HCT116 (cell line): ENCODE results near the gene TMPRSS9. TPM values are rescaled to one million over a fixed set of nuclear protein-coding genes. Genes with fewer than 3 reads are reported as not detected.

Source experiments
- ATAC-seq: fragments of 200-7000 bp; cut with Tn5 transposase; 2 replicates; pipeline ENCODE4 v1.9.1; 2020; ENCODE audit warnings: mild to moderate bottlenecking, moderate library complexity
- BruUV-seq: library from RNA; stranded (reverse); fragments of 400-500 nt; replicated peaks from 2 replicates; lab custom pipeline; 2021; lab: Mats Ljungman, UMichigan
- CTCF ChIA-PET: fragments of 300-600 bp; sonication (Branson Sonifier 250); formaldehyde crosslinking; loops from one replicate; lab custom pipeline; 2021; ENCODE audit warnings: antibody characterized with exemption; lab: Charles Lee
- POLR2A ChIA-PET: fragments of 300-600, 350-600 bp; sonication (Branson Sonifier 250); formaldehyde crosslinking; loops from one replicate; lab custom pipeline; 2021; ENCODE audit warnings: antibody characterized with exemption; lab: Charles Lee
- RAD21 ChIA-PET, 2 experiments: fragments of 300-600 bp; sonication (Branson Sonifier 250); formaldehyde crosslinking; loops; one replicate each; lab custom pipeline; 2023; ENCODE audit warnings: low total read pairs in 2 of 2; ENCODE audit not compliant: uncharacterized antibody in 2 of 2, unreplicated experiment in 2 of 2, low non-redundant PET in 1 of 2; lab: Charles Lee
- DNase-seq: peaks from one replicate; pipeline ENCODE4 v3.0.0-alpha.2; 2010; ENCODE audit warnings: low read depth, low spot score
- H2AFZ ChIP-seq: fragments of 200-600 bp; shearing (Covaris generic), sonication (generic); 2 replicates; pipeline ENCODE4 v1.6.1; 2017; ENCODE audit warnings: low read depth, mixed run types, mixed read lengths, antibody characterized with exemption, low read length; ENCODE audit not compliant: poor library complexity, severe bottlenecking
- H3K27ac ChIP-seq: 2 replicates; pipeline ENCODE4 v1.5.1; 2012; ENCODE audit warnings: low read depth, low read length
- H3K27me3 ChIP-seq: fragments of 200-600 bp; sonication (generic); 2 replicates; pipeline ENCODE4 v1.6.1; 2016; ENCODE audit warnings: mixed run types, low read length, mixed read lengths; ENCODE audit not compliant: insufficient read depth
- H3K36me3 ChIP-seq, 2 experiments: fragments of 200-500 bp in 1 of 2; fragments of 200-600 bp in 1 of 2; sonication (Bioruptor generic) in 1 of 2; sonication (generic) in 1 of 2; 2 replicates each; pipeline versions ENCODE4 v1.5.1 to v1.6.1; 2014 to 2016; ENCODE audit warnings: low read length in 2 of 2, inconsistent platforms in 1 of 2, mixed read lengths in 1 of 2, mixed run types in 1 of 2; ENCODE audit not compliant: insufficient read depth in 2 of 2, control insufficient read depth in 1 of 2
- H3K4me1 ChIP-seq, 2 experiments: fragments of 200-600 bp in 1 of 2; sonication (generic) in 1 of 2; 2 replicates each; pipeline versions ENCODE4 v1.5.1 to v1.6.1; 2012 to 2017; ENCODE audit warnings: low read length in 2 of 2, inconsistent platforms in 1 of 2, mild to moderate bottlenecking in 1 of 2, mixed read lengths in 1 of 2, mixed run types in 1 of 2, moderate library complexity in 1 of 2; ENCODE audit not compliant: insufficient read depth in 2 of 2, control insufficient read depth in 1 of 2
- H3K4me2 ChIP-seq: fragments of 200-600 bp; sonication (generic); 2 replicates; pipeline ENCODE4 v1.6.1; 2017; ENCODE audit warnings: mixed run types, low read length, mixed read lengths
- H3K4me3 ChIP-seq, 2 experiments: fragments of 200-600 bp in 1 of 2; sonication (generic) in 1 of 2; replicated peaks in 1 of 2; 2 replicates each; pipeline ENCODE4 v1.5.1; 2011 to 2016; ENCODE audit warnings: low read length in 2 of 2, control low read depth in 1 of 2, low read depth in 1 of 2, mild to moderate bottlenecking in 1 of 2, mixed read lengths in 1 of 2, mixed run types in 1 of 2
- H3K79me2 ChIP-seq: fragments of 200-600 bp; sonication (generic); 2 replicates; pipeline ENCODE4 v1.6.1; 2017; ENCODE audit warnings: mild to moderate bottlenecking, mixed run types, low read length, moderate library complexity, mixed read lengths; ENCODE audit not compliant: insufficient read depth
- H3K9ac ChIP-seq: fragments of 200-600 bp; sonication (generic); 2 replicates; pipeline ENCODE4 v1.6.1; 2016; ENCODE audit warnings: low read length, mixed read lengths
- H3K9me2 ChIP-seq: fragments of 200-600 bp; sonication (generic), shearing (Covaris generic); 2 replicates; pipeline ENCODE4 v1.6.1; 2017; ENCODE audit warnings: mixed run types, mild to moderate bottlenecking, moderate library complexity; ENCODE audit not compliant: insufficient read depth
- H3K9me3 ChIP-seq, 2 experiments: fragments of 200-500 bp in 1 of 2; fragments of 200-600 bp in 1 of 2; sonication (Bioruptor generic) in 1 of 2; sonication (generic) in 1 of 2; 2 replicates each; pipeline ENCODE4 v1.6.1; 2014 to 2017; ENCODE audit warnings: low read length in 2 of 2, mixed read lengths in 2 of 2, inconsistent platforms in 1 of 2, low read depth in 1 of 2, mild to moderate bottlenecking in 1 of 2, mixed run types in 1 of 2, moderate library complexity in 1 of 2; ENCODE audit not compliant: control insufficient read depth in 1 of 2, insufficient read depth in 1 of 2
- H4K20me1 ChIP-seq: fragments of 200-600 bp; sonication (generic), shearing (Covaris generic); 2 replicates; pipeline ENCODE4 v1.6.1; 2017; ENCODE audit warnings: mixed run types, mild to moderate bottlenecking, moderate library complexity; ENCODE audit not compliant: insufficient read depth
- RAD21 ChIP-seq: IDR thresholded peaks from 2 replicates; pipeline ENCODE4 v1.6.1; 2012; ENCODE audit warnings: low read depth, mild to moderate bottlenecking
- TCF7L2 ChIP-seq: IDR thresholded peaks from 2 replicates; pipeline ENCODE4 v1.7.0; 2011; ENCODE audit warnings: borderline replicate concordance, inconsistent platforms; ENCODE audit not compliant: insufficient read depth, insufficient read length; ENCODE audit errors: extremely low read depth
- YY1 ChIP-seq: IDR thresholded peaks from 2 replicates; pipeline ENCODE4 v1.6.1; 2011; ENCODE audit warnings: low read length, low read depth, moderate library complexity, mild to moderate bottlenecking; ENCODE audit not compliant: insufficient replicate concordance; ENCODE audit errors: extremely low read depth
- intact Hi-C: fragments of 100-400 bp; cut with micrococcal nuclease; formaldehyde crosslinking; loops from 2 replicates; pipeline ENCODE4 v1.10.0; 2022
- total RNA-seq: library from RNA; stranded (reverse); gene quantifications from one replicate; pipeline ENCODE4 v1.2.1, GENCODE V29; 2021; ENCODE audit not compliant: unreplicated experiment
- TF ChIP-seq, protein P1 (sequence below), 3 experiments: fragments of 200-600 bp in 1 of 3; sonication (generic) in 1 of 3; IDR thresholded peaks in 2 of 3; conservative IDR thresholded peaks in 1 of 3; 2 replicates each; pipeline ENCODE4 v1.5.1; 2012 to 2017; ENCODE audit warnings: low read depth in 2 of 3, low read length in 2 of 3, antibody characterized with exemption in 1 of 3, borderline replicate concordance in 1 of 3, control low read depth in 1 of 3, mild to moderate bottlenecking in 1 of 3, mixed read lengths in 1 of 3, mixed run types in 1 of 3, moderate library complexity in 1 of 3; ENCODE audit not compliant: insufficient read depth in 1 of 3

TMPRSS9 gene
- total RNA-seq, 1 experiment from 2014 or later = not detected

DNA sequence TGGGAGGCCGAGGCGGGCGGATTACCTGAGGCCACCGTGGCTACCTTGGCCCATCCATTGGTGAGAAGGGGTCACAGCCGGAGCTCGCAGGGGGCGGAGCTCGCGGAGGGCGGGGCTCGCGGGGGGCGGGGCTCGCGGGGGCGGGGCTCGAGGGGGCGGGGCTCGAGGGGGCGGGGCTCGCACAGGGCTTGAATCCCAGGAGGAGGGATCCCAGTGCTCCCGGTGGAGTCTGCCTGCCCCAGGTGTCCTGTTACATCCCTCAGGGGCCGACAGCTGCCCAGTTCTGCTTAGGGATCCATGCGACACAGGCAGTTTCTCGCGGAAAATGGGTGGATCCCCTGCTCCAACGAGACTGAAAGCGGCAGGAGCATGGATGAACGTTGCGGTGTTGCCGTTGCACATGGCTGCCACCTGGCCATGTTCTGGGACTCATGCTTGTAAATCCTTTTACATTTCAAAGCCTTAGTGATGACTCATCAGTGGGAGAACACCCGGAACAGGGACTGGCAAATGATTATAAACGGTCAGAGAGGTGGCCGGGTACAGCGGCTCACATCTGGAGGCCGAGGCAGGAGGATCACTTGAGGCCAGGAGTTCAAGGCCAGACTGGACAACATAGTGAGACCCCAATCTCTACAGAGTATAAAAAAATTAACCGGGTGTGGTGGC lies 25.1 kb downstream of the TMPRSS9 start (continued):
- TF ChIP-seq, protein P1, sequence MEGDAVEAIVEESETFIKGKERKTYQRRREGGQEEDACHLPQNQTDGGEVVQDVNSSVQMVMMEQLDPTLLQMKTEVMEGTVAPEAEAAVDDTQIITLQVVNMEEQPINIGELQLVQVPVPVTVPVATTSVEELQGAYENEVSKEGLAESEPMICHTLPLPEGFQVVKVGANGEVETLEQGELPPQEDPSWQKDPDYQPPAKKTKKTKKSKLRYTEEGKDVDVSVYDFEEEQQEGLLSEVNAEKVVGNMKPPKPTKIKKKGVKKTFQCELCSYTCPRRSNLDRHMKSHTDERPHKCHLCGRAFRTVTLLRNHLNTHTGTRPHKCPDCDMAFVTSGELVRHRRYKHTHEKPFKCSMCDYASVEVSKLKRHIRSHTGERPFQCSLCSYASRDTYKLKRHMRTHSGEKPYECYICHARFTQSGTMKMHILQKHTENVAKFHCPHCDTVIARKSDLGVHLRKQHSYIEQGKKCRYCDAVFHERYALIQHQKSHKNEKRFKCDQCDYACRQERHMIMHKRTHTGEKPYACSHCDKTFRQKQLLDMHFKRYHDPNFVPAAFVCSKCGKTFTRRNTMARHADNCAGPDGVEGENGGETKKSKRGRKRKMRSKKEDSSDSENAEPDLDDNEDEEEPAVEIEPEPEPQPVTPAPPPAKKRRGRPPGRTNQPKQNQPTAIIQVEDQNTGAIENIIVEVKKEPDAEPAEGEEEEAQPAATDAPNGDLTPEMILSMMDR (IDR thresholded peaks at IDR 0.05 in 2 of 3, conservative IDR thresholded peaks at IDR 0.05 in 1 of 3; ENCODE audit: borderline replicate concordance in 1 of 3, insufficient read depth in 1 of 3, low read depth in 2 of 3, low read length in 2 of 3) = no peak
- peak; percentile 82 for TF ChIP-seq YY1

DNA sequence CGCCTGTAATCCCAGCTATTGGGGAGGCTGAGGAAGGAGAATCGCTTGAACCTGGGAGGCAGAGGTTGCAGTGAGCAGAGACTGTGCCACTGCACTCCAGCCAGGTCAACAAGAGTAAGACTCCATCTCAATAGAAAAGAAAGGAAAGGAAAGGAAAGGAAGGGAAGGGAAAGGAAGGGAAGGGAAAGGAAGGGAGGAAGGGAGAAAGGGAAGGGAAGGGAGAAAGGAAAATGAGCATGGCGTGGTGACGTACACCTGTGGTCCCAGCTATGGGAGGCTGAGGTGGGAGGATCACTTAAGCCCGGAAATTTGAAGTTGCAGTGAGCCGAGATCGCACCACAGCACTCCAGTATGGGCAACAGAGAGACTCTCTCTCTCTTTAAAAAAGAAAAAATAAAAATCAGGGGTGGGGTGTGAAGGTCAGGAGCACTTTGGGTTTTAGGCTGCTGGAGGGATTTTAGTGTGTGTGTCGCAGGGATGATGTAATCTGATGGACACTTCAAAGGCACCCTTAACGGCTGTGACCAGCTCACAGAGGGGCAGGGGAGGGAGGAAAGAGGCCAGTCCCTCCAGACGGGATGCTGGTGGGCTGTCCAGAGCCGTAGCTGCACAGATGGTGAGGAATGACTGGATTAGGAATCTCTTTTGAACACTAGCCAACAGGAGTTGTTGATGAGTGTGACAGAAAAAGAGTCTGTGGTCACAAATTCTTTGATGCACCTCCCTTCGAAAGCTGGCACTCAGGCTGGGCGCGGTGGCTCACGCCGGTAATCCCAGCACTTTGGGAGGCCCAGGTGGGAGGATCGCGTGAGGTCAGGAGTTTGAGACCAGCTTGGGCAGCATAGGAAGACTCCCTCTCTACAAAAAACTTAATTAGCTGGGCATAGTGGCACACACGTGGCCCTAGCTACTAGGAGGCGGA lies 27.6 kb downstream of the TMPRSS9 start:
- H3K27ac ChIP-seq = no peak overlapping the region
- no peaks in the 10 kb centered on the region for H4K20me1 ChIP-seq
- no peak overlapping the region for H3K4me3 ChIP-seq
- intact Hi-C loops = loop anchor here (10.0 kb wide), 1 partner anchor 233 kb away; the partner anchor contains the start of gene AP3D1
- DNase-seq = no peak
- no peaks in the 10 kb centered on the region for H3K9me3 ChIP-seq
- no peak overlapping the region for H3K9ac ChIP-seq
- POLR2A ChIA-PET = no interaction called here
- H3K79me2 ChIP-seq = no peaks in the 10 kb centered on the region
- no peak overlapping the region for H3K4me2 ChIP-seq
- CTCF ChIA-PET = no interaction called here
- TF ChIP-seq YY1 (no peak), RAD21 (no peak), TCF7L2 (peak; percentile 53)
- H3K27me3 ChIP-seq = no peaks in the 10 kb centered on the region
- no peaks in the 10 kb centered on the region for H3K9me2 ChIP-seq
- peaks cover 18 to 36% of the 10 kb centered on the region in 2 experiments for H3K4me1 ChIP-seq
- ATAC-seq = no peak
- no TSS peak for BruUV-seq
- no peak overlapping the region for H2AFZ ChIP-seq
- RAD21 ChIA-PET = interaction anchor here in 1 of 2 experiments (0.5 kb wide), 1 partner anchor 113 kb away, joined by 4 read pairs; no protein-coding TSS in a partner anchor
- no peaks in the 10 kb centered on the region for H3K36me3 ChIP-seq
